Dendritic cell treated with granulocyte-macrophage colony-stimulating factor and Interleukin-4, amounts not matched to agents 40 ng/mL and 50 ng/mL, for 4 days (primary cell): ENCODE data around the gene ST6GALNAC6.

Experiments used
- H3K27ac Mint-ChIP-seq: one replicate; pipeline ENCODE4 v1.8.0; 2022; ENCODE audit warnings: mild to moderate bottlenecking, mixed read lengths
- H3K27me3 Mint-ChIP-seq: one replicate; pipeline ENCODE4 v1.8.0; 2022; ENCODE audit warnings: mild to moderate bottlenecking, mixed read lengths
- H3K36me3 Mint-ChIP-seq: one replicate; pipeline ENCODE4 v1.8.0; 2022; ENCODE audit warnings: low read depth, mixed read lengths
- H3K4me1 Mint-ChIP-seq: one replicate; pipeline ENCODE4 v1.8.0; 2022; ENCODE audit warnings: low read depth, mixed read lengths
- H3K4me3 Mint-ChIP-seq: one replicate; pipeline ENCODE4 v1.8.0; 2022; ENCODE audit warnings: mild to moderate bottlenecking, moderate library complexity, mixed read lengths
- H3K9me3 Mint-ChIP-seq: one replicate; pipeline ENCODE4 v1.8.0; 2022; ENCODE audit warnings: mixed read lengths
- intact Hi-C: fragments of 100-400 bp; cut with micrococcal nuclease; formaldehyde crosslinking; loops from one replicate; pipeline ENCODE4 v1.15.0; 2022

ST6GALNAC6 gene

GRCh38 chr9:127916720-127917581 lies 17.5 kb upstream of the ST6GALNAC6 start, which contains the start of gene ST6GALNAC4:
ST6GALNAC4 (minus strand) TSS chr9:127917041; CDS start chr9:127916419, 622 bp downstream.
- Mint-ChIP-seq H3K27me3 (peaks cover 6% of the 10 kb centered on the region), H3K27ac (peak within 1 kb of the TSS; percentile 86), H3K36me3 (peaks cover 32% of the 10 kb centered on the region), H3K4me3 (peak within 1 kb of the TSS; percentile 86), H3K4me1 (peaks cover 77% of the 10 kb centered on the region), H3K9me3 (no peaks in the 10 kb centered on the region)
- intact Hi-C loops: loop anchor here (2.0 to 10.0 kb wide), 4 partner anchors 35 to 342 kb away; partner anchors contain the start of genes CDK9 and TOR2A

GRCh38 chr9:127915801-127916719 lies 16.7 kb upstream of the ST6GALNAC6 start:
- Mint-ChIP-seq H3K4me3 (peak overlapping the region; percentile 86), H3K9me3 (no peaks in the 10 kb centered on the region), H3K27me3 (peaks cover 2% of the 10 kb centered on the region), H3K36me3 (peaks cover 41% of the 10 kb centered on the region), H3K27ac (peak overlapping the region; percentile 86), H3K4me1 (peaks cover 72% of the 10 kb centered on the region)
- intact Hi-C loops: loop anchor here (2.0 to 10.0 kb wide), 4 partner anchors 34 to 341 kb away; partner anchors contain the start of genes CDK9 and TOR2A

- Mint-ChIP-seq H3K27me3 (peaks cover 2% of the 10 kb centered on the region), H3K27ac (no peak overlapping the region), H3K4me1 (peaks cover 72% of the 10 kb centered on the region), H3K4me3 (peak overlapping the region; percentile 86), H3K36me3 (peaks cover 48% of the 10 kb centered on the region), H3K9me3 (no peaks in the 10 kb centered on the region)
- intact Hi-C loops: loop anchor here (5.0 to 10.0 kb wide), 3 partner anchors 33 to 341 kb away; partner anchors contain the start of gene CDK9
Measured at GRCh38 chr9:127915325-127915752, 15.9 kb upstream of the ST6GALNAC6 start.

GRCh38 chr9:127913682-127914081 lies 14.3 kb upstream of the ST6GALNAC6 start:
- H3K27me3 Mint-ChIP-seq: peaks cover 2% of the 10 kb centered on the region
- peaks cover 60% of the 10 kb centered on the region for H3K36me3 Mint-ChIP-seq
- no peak overlapping the region for H3K4me3 Mint-ChIP-seq
- peaks cover 60% of the 10 kb centered on the region for H3K4me1 Mint-ChIP-seq
- H3K27ac Mint-ChIP-seq: no peak overlapping the region
- intact Hi-C loops: loop anchor here (10.0 kb wide), 1 partner anchor 339 kb away; no protein-coding TSS in a partner anchor
- H3K9me3 Mint-ChIP-seq: no peaks in the 10 kb centered on the region

GRCh38 chr9:127912882-127913281 lies 13.5 kb upstream of the ST6GALNAC6 start:
- intact Hi-C loops: loop anchor here (10.0 kb wide), 1 partner anchor 338 kb away; no protein-coding TSS in a partner anchor
- H3K4me1 Mint-ChIP-seq: peaks cover 52% of the 10 kb centered on the region
- no peaks in the 10 kb centered on the region for H3K9me3 Mint-ChIP-seq
- peaks cover 2% of the 10 kb centered on the region for H3K27me3 Mint-ChIP-seq
- peaks cover 68% of the 10 kb centered on the region for H3K36me3 Mint-ChIP-seq
- no peak overlapping the region for H3K4me3 Mint-ChIP-seq
- peak overlapping the region; percentile 25 for H3K27ac Mint-ChIP-seq

- H3K27me3 Mint-ChIP-seq: peaks cover 2% of the 10 kb centered on the region
- H3K9me3 Mint-ChIP-seq: no peaks in the 10 kb centered on the region
- peaks cover 68% of the 10 kb centered on the region for H3K36me3 Mint-ChIP-seq
- peaks cover 49% of the 10 kb centered on the region for H3K4me1 Mint-ChIP-seq
- no peak overlapping the region for H3K27ac Mint-ChIP-seq
- intact Hi-C loops: loop anchor here (10.0 kb wide), 1 partner anchor 337 kb away; no protein-coding TSS in a partner anchor
- H3K4me3 Mint-ChIP-seq: no peak overlapping the region
Measured at GRCh38 chr9:127912296-127912695, 12.9 kb upstream of the ST6GALNAC6 start.

- peaks cover 53% of the 10 kb centered on the region for H3K4me1 Mint-ChIP-seq
- no peaks in the 10 kb centered on the region for H3K9me3 Mint-ChIP-seq
- intact Hi-C loops: loop anchor here (10.0 kb wide), 1 partner anchor 336 kb away; no protein-coding TSS in a partner anchor
- peaks cover 64% of the 10 kb centered on the region for H3K36me3 Mint-ChIP-seq
- no peak overlapping the region for H3K4me3 Mint-ChIP-seq
- H3K27me3 Mint-ChIP-seq: no peaks in the 10 kb centered on the region
- no peak overlapping the region for H3K27ac Mint-ChIP-seq
Measured at GRCh38 chr9:127910613-127911205, 11.3 kb upstream of the ST6GALNAC6 start.

GRCh38 chr9:127909839-127910273 lies 10.5 kb upstream of the ST6GALNAC6 start:
- intact Hi-C loops: loop anchor here (10.0 kb wide), 1 partner anchor 335 kb away; no protein-coding TSS in a partner anchor
- peaks cover 64% of the 10 kb centered on the region for H3K36me3 Mint-ChIP-seq
- H3K4me1 Mint-ChIP-seq: peaks cover 53% of the 10 kb centered on the region

GRCh38 chr9:127908660-127908926 lies 9.2 kb upstream of the ST6GALNAC6 start:
- intact Hi-C loops: no loop called here
- no peaks in the 10 kb centered on the region for H3K27me3 Mint-ChIP-seq
- H3K4me1 Mint-ChIP-seq: peaks cover 61% of the 10 kb centered on the region
- no peak overlapping the region for H3K27ac Mint-ChIP-seq
- H3K36me3 Mint-ChIP-seq: peaks cover 52% of the 10 kb centered on the region
- H3K4me3 Mint-ChIP-seq: no peak overlapping the region
- no peaks in the 10 kb centered on the region for H3K9me3 Mint-ChIP-seq

More at GRCh38 chr9:127909839-127910273, 10.5 kb upstream of the ST6GALNAC6 start:
- Mint-ChIP-seq H3K9me3 (no peaks in the 10 kb centered on the region), H3K27ac (no peak overlapping the region), H3K27me3 (no peaks in the 10 kb centered on the region), H3K4me3 (no peak overlapping the region)

- Mint-ChIP-seq H3K4me1 (peaks cover 64% of the 10 kb centered on the region), H3K9me3 (no peaks in the 10 kb centered on the region), H3K27ac (peak overlapping the region; percentile 95), H3K36me3 (peaks cover 47% of the 10 kb centered on the region), H3K4me3 (no peak overlapping the region), H3K27me3 (no peaks in the 10 kb centered on the region)
- intact Hi-C loops: no loop called here
Measured at GRCh38 chr9:127907867-127908659, 8.7 kb upstream of the ST6GALNAC6 start.

GRCh38 chr9:127905788-127906191 lies 6.4 kb upstream of the ST6GALNAC6 start:
- H3K9me3 Mint-ChIP-seq: no peaks in the 10 kb centered on the region
- peaks cover 25% of the 10 kb centered on the region for H3K36me3 Mint-ChIP-seq
- H3K27ac Mint-ChIP-seq: peak overlapping the region; percentile 95
- intact Hi-C loops: no loop called here
- peaks cover 60% of the 10 kb centered on the region for H3K4me1 Mint-ChIP-seq
- H3K27me3 Mint-ChIP-seq: no peaks in the 10 kb centered on the region
- H3K4me3 Mint-ChIP-seq: peak overlapping the region; percentile 26

GRCh38 chr9:127905004-127905728 lies 5.8 kb upstream of the ST6GALNAC6 start:
- H3K36me3 Mint-ChIP-seq: peaks cover 19% of the 10 kb centered on the region
- peak overlapping the region; percentile 46 for H3K4me3 Mint-ChIP-seq
- intact Hi-C loops: no loop called here
- peak overlapping the region; percentile 95 for H3K27ac Mint-ChIP-seq
- peaks cover 53% of the 10 kb centered on the region for H3K4me1 Mint-ChIP-seq
- H3K9me3 Mint-ChIP-seq: no peaks in the 10 kb centered on the region
- no peaks in the 10 kb centered on the region for H3K27me3 Mint-ChIP-seq
